Retinal pigment epithelial cell (primary cell): Measurements from ENCODE around the gene NUAK1.

ENCODE experiments used
- DNase-seq: peaks from one replicate; pipeline ENCODE4 v3.0.0-alpha.2; 2010; ENCODE audit warnings: low read depth
- H3K4me3 ChIP-seq: 2 replicates; pipeline ENCODE4 v1.5.1; 2011; ENCODE audit warnings: mild to moderate bottlenecking, low read length, control low read depth, moderate library complexity
- CTCF ChIP-seq: conservative IDR thresholded peaks from 2 replicates; pipeline ENCODE4 v1.5.1; 2011; ENCODE audit warnings: low read depth, low read length, control low read depth, inconsistent platforms

Gene NUAK1

GRCh38 chr12:106073179-106073578 is 65.6 kb downstream of the NUAK1 start:
- H3K4me3 ChIP-seq, result no peak overlapping the region
- no peak for DNase-seq
- TF ChIP-seq CTCF, result no peak

- no peak overlapping the region for H3K4me3 ChIP-seq
- no peak for TF ChIP-seq CTCF
- no peak for DNase-seq
These were observed 66.0 kb downstream of the NUAK1 start for GRCh38 chr12:106072751-106073150.

- no peak for TF ChIP-seq CTCF
- no peak for DNase-seq
- H3K4me3 ChIP-seq, result no peak overlapping the region
These were observed 67.1 kb downstream of the NUAK1 start for GRCh38 chr12:106071686-106072085.

- no peak for TF ChIP-seq CTCF
- no peak overlapping the region for H3K4me3 ChIP-seq
- no peak for DNase-seq
These were observed 68.1 kb downstream of the NUAK1 start for GRCh38 chr12:106070611-106071010.

GRCh38 chr12:106070147-106070546 is 68.6 kb downstream of the NUAK1 start:
- DNase-seq, result no peak
- TF ChIP-seq CTCF, result no peak
- no peak overlapping the region for H3K4me3 ChIP-seq

- no peak overlapping the region for H3K4me3 ChIP-seq
- no peak for DNase-seq
- no peak for TF ChIP-seq CTCF
These were observed 70.5 kb downstream of the NUAK1 start for GRCh38 chr12:106068296-106068695.

- TF ChIP-seq CTCF, result no peak
- H3K4me3 ChIP-seq, result no peak overlapping the region
- no peak for DNase-seq
These were observed 71.0 kb downstream of the NUAK1 start for GRCh38 chr12:106067606-106068205.
